GM19239 (cell line): ENCODE data around the gene SUMO3.

Source experiments
- DNase-seq: peaks from one replicate; pipeline ENCODE4 v3.0.0; 2011; ENCODE audit warnings: low spot score; ENCODE audit not compliant: insufficient read length
- FAIRE-seq: peaks from 2 replicates; lab custom pipeline; 2011; peaks lifted over from hg19 to GRCh38; lab: Jason Lieb, UNC

SUMO3 gene

DNA sequence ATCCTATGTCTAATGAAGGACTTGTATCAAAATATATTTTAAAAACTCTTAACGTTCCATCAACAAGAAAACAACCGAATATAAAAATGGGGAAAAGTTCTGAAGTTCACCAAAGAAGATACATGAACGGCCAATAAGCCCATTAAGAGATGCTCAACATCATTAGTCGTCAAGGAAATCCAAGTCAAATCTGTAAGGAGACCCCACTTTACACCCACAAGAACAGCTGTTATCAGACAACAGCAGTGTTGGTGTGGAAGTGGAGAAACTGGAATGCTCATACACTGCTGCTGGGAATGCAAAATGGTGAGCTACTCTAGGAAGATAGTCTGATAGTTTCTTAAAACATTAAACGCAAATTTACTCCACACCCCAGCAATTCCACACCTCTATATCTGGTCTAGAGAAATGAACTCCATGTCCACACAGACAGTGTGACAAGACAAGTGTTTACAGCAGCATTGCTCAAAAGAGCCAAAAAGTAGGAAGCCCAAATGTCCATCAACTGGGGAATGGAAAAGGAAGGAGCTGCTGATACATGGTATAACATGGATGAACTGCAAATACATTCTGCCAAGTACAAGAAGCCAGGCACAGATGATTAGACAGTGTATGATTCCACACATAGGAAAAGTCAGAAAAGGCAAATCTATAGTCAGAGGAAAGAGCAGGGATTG is 34.7 kb downstream of the SUMO3 start:
- DNase-seq (no peak), FAIRE-seq (no peak)

DNA sequence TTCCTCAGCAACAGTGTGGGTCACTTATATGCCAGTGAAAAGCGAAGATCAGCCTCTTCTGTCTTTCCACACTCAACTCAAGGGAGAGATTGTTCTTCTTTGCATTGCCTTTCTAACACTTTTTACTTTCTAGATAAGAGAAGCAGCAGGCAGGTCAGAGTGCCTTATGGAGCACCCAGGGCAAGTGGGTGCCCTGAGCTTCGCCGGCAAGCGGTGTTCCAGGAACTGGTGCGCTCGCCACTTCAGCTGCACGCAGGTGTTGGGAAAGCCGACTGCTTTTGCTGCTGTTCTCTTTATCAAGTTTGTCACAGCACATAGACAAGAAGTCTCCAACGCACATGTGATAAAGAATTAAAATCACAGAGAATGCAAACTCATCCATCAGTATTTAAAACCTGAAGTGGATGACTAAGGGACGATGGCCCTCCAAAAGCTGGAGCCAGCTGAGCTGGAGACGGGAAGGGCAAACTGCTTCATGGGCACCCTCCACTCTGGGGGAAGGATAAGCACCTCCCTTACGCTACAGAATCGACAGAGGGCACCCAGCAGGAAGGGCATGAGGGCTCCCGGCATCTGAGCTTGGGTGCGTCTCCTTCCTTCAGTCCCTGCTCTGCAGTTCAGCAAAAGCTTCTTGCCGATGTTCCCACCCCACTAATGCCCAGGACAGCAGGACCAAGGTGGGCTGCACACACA is 36.9 kb downstream of the SUMO3 start:
- DNase-seq (no peak), FAIRE-seq (no peak)

DNA sequence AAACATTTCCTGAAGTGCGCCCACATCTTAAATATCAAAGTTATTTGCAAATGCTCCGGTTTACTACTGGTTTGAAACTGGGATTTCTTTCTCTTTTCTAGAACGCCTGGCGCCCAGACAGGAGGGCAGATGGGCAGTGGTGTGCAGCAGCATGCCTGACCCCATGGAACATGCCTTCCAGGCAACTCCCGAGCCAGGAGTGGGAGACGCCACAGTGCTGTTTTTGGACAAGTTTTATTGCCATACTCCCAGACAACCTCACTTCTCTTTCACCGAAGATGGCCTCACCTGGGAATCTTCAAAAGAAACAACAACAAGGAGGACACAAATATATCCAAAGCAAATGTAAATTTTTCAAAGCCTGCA is 37.7 kb downstream of the SUMO3 start:
- DNase-seq (no peak), FAIRE-seq (no peak)

DNA sequence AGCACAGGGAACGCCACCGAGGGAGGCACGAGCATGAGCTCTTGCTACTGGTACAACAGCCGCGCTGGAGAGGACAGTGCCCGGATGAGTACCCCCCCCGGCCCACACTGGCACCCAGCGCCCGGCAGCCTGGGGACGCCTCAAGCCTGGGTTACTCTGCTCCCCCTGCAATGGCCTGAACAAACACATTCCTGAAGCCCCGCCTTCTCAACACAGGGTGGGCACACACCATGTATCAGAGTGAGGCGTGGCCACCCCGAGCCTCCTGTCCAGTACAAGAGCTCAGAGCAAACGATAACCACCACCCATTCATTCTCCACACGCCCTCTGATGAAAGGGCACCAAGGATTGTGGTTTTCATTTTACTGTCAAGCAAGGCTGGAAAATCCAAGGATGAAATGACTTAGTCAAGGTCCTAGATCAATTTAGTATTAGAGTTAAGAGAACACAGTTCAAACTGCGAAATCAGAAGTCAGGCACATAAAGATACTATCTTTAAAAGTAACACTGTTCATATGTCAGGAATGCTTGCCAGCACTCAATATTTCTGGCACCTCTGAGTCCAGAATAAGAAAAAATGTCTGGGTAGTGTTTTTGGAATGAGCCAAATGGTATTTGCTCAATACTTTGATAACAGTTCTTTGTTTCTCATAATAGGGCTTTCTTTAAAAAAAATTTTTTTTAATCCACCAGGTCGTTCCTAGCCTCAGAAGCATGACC is 38.3 kb downstream of the SUMO3 start:
- FAIRE-seq, result no peak
- no peak for DNase-seq

DNA sequence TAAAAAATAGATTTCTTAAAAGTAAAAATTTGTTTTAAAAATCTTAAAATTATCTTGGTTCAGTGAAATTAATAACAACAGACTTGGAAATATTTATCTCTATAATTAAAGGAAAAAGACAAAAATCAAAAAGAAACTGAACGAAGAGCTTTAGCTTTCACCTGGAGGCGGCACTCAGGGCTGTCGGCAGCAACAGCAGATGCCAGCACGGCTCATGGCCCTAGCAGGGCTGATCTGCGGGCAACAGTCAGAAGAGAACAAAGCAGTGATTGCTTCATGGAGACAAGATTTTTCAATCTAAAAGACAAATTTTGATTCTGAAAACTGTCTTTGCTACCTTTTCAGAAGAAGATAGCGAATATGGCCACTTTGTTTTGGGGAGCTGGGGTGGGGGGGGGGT is 38.9 kb downstream of the SUMO3 start:
- DNase-seq, result no peak
- FAIRE-seq, result no peak

DNA sequence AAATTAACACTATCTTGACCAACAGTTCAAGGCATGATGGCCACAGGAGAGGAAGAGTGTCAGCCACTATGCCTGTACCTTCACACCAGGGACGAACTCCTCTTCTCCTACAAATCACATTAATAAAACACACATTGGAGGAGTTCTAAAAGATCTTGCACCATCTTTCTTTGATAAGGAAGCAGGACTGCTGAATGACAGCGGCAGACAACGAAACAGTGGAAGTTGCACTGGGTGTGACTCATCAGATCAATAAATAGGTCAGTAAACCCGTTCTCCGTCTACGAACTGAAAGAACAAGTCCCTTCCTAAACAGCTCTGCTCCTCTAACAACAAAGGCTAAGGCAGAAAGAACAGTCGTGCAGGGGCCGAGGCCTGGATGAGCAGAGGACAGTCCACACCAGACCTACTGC is 39.4 kb downstream of the SUMO3 start:
- DNase-seq (no peak), FAIRE-seq (no peak)

DNA sequence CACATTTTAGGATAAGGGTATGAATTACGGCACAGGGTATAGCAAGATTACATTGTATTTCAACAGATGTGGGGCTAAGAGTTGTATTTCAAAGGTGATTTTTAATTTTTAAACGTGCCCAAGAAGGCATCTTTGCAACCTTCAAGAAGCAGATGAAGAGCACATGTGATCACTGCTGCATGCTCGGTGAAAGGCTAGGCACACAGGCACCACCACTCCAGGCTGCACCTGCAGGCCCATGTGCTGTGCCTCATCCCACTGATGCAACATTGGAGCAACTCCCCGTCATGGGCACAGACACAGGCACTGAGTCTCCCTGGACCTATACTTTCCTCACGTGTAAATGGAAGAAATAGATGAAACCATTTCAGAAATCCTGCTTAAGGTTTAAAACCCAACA is 39.8 kb downstream of the SUMO3 start:
- no peak for DNase-seq
- FAIRE-seq, result no peak

DNA sequence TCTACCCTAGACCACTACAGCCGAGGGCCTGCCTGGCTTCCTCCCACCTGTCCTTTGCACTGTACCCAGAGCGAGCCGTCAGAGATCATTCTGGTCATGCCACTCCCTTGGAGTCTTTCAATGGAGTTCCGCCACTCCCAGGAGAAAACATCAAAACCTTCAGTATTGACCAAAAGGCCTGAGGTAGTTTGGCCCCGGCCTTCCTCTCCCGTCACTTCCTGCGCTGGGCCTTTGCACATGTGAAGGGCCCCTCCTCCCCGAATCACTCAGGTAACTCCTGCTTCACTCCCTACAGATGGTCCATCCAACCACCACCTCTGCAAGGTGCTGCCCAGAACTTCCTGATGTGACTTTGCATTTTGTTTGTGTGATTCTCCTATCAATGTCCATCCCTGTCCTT is 42.9 kb downstream of the SUMO3 start:
- FAIRE-seq, result no peak
- no peak for DNase-seq

DNA sequence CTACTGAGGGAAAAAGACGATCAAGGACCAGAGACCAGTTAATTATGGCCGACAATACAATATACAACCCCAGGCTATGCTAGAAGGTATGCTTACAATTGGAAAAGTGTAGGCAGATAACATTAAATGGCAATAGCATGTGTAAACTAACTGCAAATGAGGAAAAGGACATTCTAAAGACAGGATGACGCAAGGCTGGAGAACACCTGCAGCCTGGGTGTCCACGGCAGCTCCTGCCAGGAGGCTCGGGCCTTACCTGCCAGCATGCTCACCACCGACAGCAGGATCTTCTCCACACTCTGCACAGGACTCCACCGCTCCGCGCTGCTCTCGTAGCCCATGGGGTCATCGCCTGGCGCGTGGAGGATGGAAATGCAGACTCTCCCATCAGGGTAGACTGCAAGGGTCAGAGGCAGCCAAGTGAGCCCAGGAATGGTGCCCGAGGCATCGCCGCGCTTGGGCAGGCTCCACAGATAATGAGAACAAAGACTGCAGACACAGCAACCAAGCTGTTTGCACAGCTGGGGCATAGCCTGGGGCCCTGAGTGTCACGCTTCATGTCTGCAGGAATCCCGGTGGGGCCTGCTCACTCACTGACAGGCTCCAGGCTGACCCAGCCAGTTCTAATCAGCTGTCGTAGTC is 44.5 kb downstream of the SUMO3 start:
- FAIRE-seq (no peak), DNase-seq (no peak)

DNA sequence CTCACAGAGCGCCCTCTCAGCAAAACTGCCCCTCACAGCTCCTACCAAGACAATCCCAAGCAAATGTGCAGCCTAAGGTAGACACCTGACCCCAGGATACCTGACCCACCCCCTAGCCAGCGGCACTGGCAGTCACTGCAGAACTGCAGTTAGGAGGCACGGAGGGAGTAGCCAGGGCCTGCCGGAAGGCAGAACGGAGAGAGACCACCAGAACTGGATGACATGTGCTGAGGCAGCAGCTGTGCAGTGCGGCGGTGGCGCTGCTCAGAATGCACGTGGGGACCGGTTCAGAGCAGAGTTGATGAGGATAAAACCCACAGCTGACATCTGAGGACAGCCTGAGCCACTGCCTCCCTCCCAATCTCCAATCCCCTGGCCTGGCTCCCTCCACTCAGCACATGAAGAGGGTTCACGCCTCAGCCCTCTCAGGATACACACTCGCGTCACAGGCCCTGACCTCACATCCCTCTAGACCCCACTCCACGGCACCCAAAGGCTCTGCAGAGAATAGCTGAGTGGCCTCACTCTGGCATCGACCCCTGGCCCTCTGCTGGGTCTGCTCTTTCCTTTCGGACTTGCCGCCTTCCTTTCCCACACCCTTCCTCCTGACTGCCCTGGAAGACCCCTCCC is 45.9 kb downstream of the SUMO3 start:
- FAIRE-seq, result no peak
- DNase-seq, result no peak

DNA sequence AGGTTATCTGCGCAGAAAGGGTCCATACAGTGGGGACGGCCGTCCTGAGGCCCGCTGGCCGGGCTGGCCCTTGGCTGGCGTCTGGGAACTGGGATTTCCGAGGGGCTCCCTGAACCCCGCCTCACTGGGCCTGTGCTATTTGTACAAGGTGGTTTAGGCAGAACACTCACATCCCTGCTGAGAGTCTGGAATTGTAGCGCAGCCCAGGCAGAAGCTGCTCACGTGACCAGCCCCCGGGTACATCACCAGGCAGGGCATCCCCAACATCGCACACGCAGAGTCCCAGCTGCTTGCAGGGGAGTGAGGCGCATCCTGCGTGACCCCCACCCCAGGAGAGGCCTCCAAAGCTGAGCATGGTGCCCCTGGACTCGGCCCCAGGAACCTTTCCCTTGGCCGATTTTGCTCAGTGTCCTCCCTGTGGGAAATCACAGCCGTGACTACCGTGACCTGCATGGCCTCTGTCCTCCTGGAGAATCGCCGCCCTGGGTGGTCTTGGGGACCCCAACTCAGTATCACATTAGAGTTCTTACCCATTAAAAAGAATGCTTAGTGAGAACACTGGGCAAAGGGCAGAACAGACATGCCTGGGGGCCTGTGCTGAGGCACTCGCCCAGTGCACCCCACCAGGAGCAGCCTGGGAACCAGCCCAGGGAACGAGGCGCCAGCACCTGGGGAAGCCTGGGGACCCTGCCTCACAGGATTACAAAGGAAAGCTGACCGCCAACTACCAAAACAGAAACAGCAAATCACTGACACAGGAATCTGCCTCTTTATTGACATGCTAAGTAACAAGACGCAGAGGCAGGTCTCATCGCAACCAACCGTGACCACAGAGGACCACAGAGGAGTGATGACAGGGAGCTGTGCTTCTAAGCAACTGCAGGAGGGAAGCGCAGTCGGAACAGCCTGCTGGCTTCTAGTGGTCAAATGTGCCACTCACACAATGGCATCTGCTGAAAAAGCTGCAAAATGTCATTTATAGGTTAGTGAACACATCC is 49.7 kb downstream of the SUMO3 start:
- DNase-seq (no peak), FAIRE-seq (no peak)

DNA sequence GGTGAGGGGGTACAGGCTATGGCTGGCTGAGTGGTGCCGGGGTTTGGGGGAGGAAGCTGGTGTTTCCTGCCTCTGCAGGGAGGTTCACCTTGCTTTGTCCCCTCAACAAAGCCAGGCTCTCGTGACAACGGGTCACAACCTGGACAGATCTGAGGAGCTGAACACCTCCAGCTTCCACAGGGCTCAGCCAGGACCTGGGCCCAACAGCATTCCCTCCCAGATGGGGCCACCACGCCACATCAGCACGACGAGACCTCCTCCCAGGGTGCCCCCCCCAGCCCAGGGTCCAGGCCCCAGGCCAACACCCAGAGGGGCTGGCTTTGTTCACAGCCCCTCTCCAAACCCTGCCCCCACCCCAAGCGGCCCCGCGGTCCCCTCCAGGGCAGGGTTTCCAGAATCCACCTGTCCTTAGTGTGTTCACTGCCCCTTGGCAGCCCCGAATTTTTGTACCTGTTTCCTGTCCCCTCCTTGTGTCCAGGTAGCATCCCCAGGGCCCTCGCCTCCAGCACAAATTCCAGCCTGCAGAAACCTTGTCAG is 51.0 kb downstream of the SUMO3 start:
- DNase-seq, result no peak
- no peak for FAIRE-seq

DNA sequence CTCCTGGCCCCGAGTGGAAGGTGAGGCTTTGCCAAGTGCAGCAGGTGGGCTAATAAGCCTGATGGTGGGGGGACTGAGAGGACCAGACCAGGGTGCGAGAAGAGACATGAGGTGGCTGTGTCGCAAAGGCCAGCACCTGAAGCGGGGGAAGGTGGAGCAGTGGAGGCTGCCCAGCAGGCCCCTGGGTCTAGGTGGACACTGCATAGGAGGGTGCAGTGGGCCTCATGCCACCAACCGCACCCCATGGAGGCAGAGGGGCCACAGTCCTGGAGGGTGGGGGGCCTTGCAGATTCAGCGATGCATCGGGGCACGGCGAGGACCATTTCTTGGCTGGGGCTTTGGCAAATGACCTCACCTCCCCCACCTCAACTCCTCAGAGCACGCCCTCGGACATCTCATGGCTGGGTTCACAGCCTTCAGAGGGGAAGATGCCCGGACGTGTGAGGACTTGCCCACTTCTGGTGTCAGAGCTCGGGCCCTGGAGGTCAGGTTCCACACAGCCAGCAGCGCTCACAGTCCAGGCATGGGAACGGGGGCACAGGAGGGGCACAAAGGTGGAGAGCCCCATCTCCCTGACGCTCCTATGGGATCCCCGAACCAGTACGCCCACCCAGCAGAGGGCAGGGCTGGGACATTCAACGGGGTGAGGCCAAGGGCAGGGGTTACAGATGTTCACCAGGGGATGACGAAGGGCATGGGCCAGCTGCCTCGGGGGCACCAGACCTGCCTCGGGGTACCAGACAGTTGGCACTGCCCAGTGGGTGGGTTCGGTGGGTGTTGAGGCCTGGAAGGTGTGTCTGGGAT is 51.6 kb downstream of the SUMO3 start:
- no peak for DNase-seq
- no peak for FAIRE-seq

DNA sequence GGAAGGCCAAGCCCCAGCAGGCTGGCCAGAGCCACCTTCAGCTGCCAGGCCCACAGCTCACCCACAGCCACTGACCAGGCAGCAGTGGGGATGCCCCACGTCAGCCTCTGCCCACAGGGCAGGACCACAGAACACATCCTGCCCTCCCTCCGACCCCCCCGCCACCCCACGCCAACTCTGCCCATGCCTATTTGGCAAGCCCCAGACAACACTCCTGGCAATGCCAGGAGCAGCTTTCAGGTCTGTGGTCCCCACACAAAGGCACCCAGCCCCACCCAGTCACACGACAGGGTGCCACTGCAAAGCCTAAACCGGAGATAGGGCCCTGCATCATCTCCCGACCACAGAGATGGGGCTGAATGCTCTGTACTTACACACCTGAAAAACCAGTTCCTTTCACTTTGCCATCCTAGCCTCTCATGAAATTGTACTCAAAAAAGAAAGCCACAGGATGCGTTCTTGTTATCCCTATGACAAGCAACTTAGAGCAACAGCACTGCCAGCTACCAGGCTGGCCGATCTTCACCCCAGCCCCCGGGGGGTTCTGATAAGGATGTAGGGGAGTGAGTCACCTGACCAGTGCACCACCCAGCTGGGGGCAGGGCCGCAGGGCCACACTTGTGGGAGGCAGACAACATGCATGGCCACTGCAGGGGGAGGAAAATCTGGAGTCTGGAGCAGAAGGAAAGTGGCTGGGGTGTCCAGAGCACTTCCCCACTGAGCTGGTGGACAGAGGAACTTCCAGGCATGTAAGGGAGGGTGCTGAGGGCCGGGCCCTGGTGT is 52.4 kb downstream of the SUMO3 start:
- FAIRE-seq (no peak), DNase-seq (no peak)

DNA sequence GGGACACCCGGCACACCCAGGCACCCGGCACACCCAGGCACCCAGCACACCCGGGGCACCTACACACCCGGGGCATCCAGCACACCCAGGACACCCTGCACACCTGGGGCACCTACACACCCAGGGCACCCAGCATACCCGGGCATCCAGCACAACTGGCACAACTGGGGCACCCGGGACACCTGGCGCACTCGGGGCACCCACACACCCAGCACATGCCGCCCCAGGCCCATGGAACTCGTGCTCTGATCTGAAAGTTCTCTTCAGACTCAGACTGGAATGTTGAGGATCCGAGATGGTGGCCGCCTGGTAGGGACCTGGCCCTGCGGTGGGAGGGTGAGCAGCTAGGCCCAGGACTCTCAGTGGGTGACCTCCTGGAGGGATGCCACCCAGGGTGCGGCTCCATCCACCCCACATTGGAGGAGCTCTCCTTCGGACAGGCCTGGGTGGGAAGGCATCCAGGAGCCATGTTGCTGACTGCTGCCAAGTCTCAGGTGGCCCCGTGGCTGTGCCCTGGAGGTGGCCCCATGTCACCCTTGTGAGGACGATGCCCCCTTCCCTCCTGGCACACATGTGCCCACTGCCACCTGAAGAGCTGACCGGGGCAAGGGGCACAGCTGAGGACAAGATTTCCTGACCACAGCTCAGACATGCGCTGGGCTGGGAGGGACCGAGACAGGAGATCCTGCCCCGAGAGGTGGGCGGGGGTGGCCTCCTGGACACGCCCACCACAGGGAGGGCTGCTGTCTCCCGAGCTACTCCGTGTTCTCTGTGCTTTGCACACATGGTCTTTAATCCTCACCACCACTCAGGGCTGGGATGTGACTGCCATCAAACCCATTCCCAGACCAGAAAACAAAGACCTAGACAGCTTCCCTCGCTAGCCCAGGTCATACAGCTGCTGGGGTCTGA is 53.3 kb downstream of the SUMO3 start:
- DNase-seq (no peak), FAIRE-seq (no peak)

DNA sequence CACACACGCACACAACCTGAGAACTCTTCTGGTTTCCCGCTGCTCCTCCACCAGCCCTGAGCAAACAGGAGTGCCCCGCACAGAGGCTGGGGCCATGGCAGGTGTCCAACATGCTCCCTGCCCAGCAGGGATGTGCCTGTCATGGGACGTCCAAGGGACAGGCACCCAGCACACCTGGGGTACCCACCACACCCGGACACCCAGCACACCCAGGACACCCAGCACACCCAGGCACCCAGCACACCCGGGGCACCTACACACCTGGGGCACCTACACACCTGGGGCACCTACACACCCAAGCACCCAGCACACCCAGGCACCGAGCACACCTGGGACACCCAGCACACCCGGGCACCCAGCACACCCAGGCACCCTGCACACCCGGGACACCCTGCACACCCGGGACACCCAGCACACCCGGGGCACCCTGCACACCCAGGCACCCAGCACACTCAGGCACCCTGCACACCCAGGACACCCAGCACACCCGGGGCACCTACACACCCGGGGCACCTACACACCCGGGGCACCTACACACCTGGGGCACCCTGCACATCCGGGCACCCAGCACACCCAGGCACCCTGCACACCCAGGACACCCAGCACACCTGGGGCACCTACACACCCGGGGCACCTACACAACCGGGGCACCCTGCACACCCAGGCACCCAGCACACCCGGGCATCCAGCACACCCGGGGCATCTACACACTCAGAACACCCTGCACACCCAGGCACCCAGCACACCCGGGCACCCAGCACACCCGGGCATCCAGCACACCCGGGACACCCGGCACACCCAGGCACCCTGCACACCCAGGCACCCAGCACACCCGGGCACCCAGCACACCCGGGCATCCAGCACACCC is 54.2 kb downstream of the SUMO3 start:
- no peak for FAIRE-seq
- no peak for DNase-seq
